H1 (cell line): ENCODE data around the gene CNPY4. TPM values are rescaled to one million over a fixed set of nuclear protein-coding genes. Genes with fewer than 3 reads are reported as not detected.

ENCODE experiments used
- CTCF ChIA-PET: fragments of 300-600 bp; sonication (Branson Sonifier 250); formaldehyde crosslinking; loops from one replicate; lab custom pipeline; 2021; ENCODE audit not compliant: partially characterized antibody; lab: Charles Lee
- POLR2A ChIA-PET: fragments of 300-600 bp; sonication (Branson Sonifier 250); formaldehyde crosslinking; loops from one replicate; lab custom pipeline; 2021; ENCODE audit warnings: inconsistent platforms; ENCODE audit not compliant: partially characterized antibody; lab: Charles Lee
- DNase-seq, 2 experiments: peaks; one replicate each; pipeline versions ENCODE4 v3.0.0 to v3.0.0-alpha.2; 2010 to 2022; ENCODE audit warnings: low spot score in 2 of 2, low read depth in 1 of 2, mixed read lengths in 1 of 2
- FAIRE-seq: peaks from 2 replicates; lab custom pipeline; 2011; peaks lifted over from hg19 to GRCh38; lab: Jason Lieb, UNC
- H2AFZ ChIP-seq: 2 replicates; pipeline ENCODE4 v1.8.1; 2012; ENCODE audit warnings: low read length, inconsistent platforms
- H2AK5ac ChIP-seq: 2 replicates; pipeline ENCODE4 v1.6.1; 2013; ENCODE audit warnings: low read depth, low read length
- H2BK120ac ChIP-seq: replicated peaks from 2 replicates; pipeline ENCODE3; 2013; ENCODE audit warnings: low read depth, low read length, inconsistent platforms
- H2BK12ac ChIP-seq: 2 replicates; pipeline ENCODE4 v1.6.1; 2013; ENCODE audit warnings: low read depth, low read length
- H2BK15ac ChIP-seq: 2 replicates; pipeline ENCODE4 v1.6.1; 2013; ENCODE audit warnings: low read length
- H2BK20ac ChIP-seq: 2 replicates; pipeline ENCODE4 v1.6.1; 2013; ENCODE audit warnings: low read length
- H2BK5ac ChIP-seq: 2 replicates; pipeline ENCODE4 v1.6.1; 2013; ENCODE audit warnings: low read depth, low read length
- H3K14ac ChIP-seq: 2 replicates; pipeline ENCODE4 v1.6.1; 2013; ENCODE audit warnings: inconsistent platforms; ENCODE audit not compliant: insufficient read length
- H3K18ac ChIP-seq: 2 replicates; pipeline ENCODE4 v1.6.1; 2013; ENCODE audit warnings: low read length; ENCODE audit errors: extremely low read depth
- H3K23ac ChIP-seq: 2 replicates; pipeline ENCODE4 v1.6.1; 2013; ENCODE audit warnings: inconsistent platforms; ENCODE audit not compliant: insufficient read length
- H3K23me2 ChIP-seq: 2 replicates; pipeline ENCODE4 v1.6.1; 2013; ENCODE audit warnings: low read depth, low read length
- H3K27ac ChIP-seq: 2 replicates; pipeline ENCODE4 v1.6.1; 2011; ENCODE audit warnings: low read depth, low read length, inconsistent platforms
- H3K27me3 ChIP-seq, 4 experiments: replicated peaks in 1 of 4; 1 replicate in 1 of 4; 2 replicates in 3 of 4; pipeline versions ENCODE4 v1.6.1 to v1.8.1; 2011 to 2013; ENCODE audit warnings: low read length in 3 of 4, mild to moderate bottlenecking in 3 of 4, inconsistent platforms in 2 of 4, mixed read lengths in 2 of 4, moderate library complexity in 1 of 4; ENCODE audit not compliant: control insufficient read depth in 3 of 4, insufficient read depth in 3 of 4; ENCODE audit errors: extremely low read depth in 1 of 4
- H3K36me3 ChIP-seq, 4 experiments: 2 replicates each; pipeline versions ENCODE4 v1.6.1 to v1.8.1; 2011 to 2013; ENCODE audit warnings: mild to moderate bottlenecking in 4 of 4, low read length in 3 of 4, moderate library complexity in 2 of 4, control low read depth in 1 of 4, inconsistent platforms in 1 of 4; ENCODE audit not compliant: insufficient read depth in 4 of 4, control insufficient read depth in 2 of 4
- H3K4ac ChIP-seq: replicated peaks from 2 replicates; pipeline ENCODE3; 2013; ENCODE audit warnings: low read length, low read depth, mixed read lengths, inconsistent platforms; ENCODE audit not compliant: insufficient read length
- H3K4me1 ChIP-seq, 4 experiments: replicated peaks in 1 of 4; 1 replicate in 1 of 4; 2 replicates in 3 of 4; pipeline versions ENCODE4 v1.6.1 to v1.8.1; 2011 to 2013; ENCODE audit warnings: low read length in 3 of 4, inconsistent platforms in 2 of 4, mixed read lengths in 1 of 4; ENCODE audit not compliant: insufficient read depth in 4 of 4, control insufficient read depth in 3 of 4
- H3K4me2 ChIP-seq, 2 experiments: 2 replicates each; pipeline versions ENCODE4 v1.6.1 to v1.8.1; 2011 to 2013; ENCODE audit warnings: low read depth in 2 of 2, low read length in 2 of 2, control low read depth in 1 of 2, inconsistent platforms in 1 of 2, mild to moderate bottlenecking in 1 of 2; ENCODE audit not compliant: insufficient read depth in 1 of 2
- H3K4me3 ChIP-seq, 4 experiments: fragments of 200-600, 300-600 bp in 1 of 4; sonication (generic), shearing (Covaris generic), sonication (Bioruptor Twin) in 1 of 4; 2 replicates each; pipeline versions ENCODE4 v1.5.1 to v1.8.1; 2011 to 2016; ENCODE audit warnings: low read length in 4 of 4, low read depth in 3 of 4, control low read depth in 2 of 4, inconsistent platforms in 2 of 4, mild to moderate bottlenecking in 2 of 4, mixed read lengths in 1 of 4, moderate library complexity in 1 of 4; ENCODE audit not compliant: insufficient read depth in 2 of 4; ENCODE audit errors: extremely low read depth in 1 of 4
- H3K56ac ChIP-seq: replicated peaks from 2 replicates; pipeline ENCODE3; 2013; ENCODE audit warnings: low read depth, mild to moderate bottlenecking, mixed read lengths, low read length, inconsistent platforms; ENCODE audit not compliant: insufficient read length
- H3K79me1 ChIP-seq: 2 replicates; pipeline ENCODE4 v1.6.1; 2013; ENCODE audit warnings: low read depth, low read length, control low read depth
- H3K79me2 ChIP-seq, 2 experiments: 2 replicates each; pipeline versions ENCODE4 v1.6.1 to v1.8.1; 2012 to 2013; ENCODE audit warnings: low read length in 2 of 2, mild to moderate bottlenecking in 2 of 2, inconsistent platforms in 1 of 2; ENCODE audit not compliant: insufficient read depth in 2 of 2, control insufficient read depth in 1 of 2
- H3K9ac ChIP-seq, 4 experiments: replicated peaks in 1 of 4; 1 replicate in 1 of 4; 2 replicates in 3 of 4; pipeline versions ENCODE4 v1.6.1 to v1.8.1; 2011 to 2013; ENCODE audit warnings: low read depth in 3 of 4, low read length in 3 of 4, control low read depth in 2 of 4, mild to moderate bottlenecking in 2 of 4, moderate library complexity in 2 of 4, inconsistent platforms in 1 of 4; ENCODE audit errors: extremely low read depth in 1 of 4
- H3K9me3 ChIP-seq, 2 experiments: 2 replicates each; pipeline versions ENCODE4 v1.6.1 to v1.8.1; 2012 to 2013; ENCODE audit warnings: mild to moderate bottlenecking in 2 of 2, moderate library complexity in 2 of 2, control low read depth in 1 of 2, inconsistent platforms in 1 of 2, low read depth in 1 of 2, low read length in 1 of 2, mixed read lengths in 1 of 2; ENCODE audit not compliant: insufficient read depth in 2 of 2
- H4K20me1 ChIP-seq, 2 experiments: replicated peaks in 1 of 2; 2 replicates each; pipeline versions ENCODE3 to v1.8.1; 2011 to 2013; ENCODE audit warnings: inconsistent platforms in 2 of 2, low read length in 2 of 2, mild to moderate bottlenecking in 1 of 2; ENCODE audit not compliant: insufficient read depth in 2 of 2, control insufficient read depth in 1 of 2
- H4K5ac ChIP-seq: 2 replicates; pipeline ENCODE4 v1.6.1; 2013; ENCODE audit warnings: low read length, low read depth, mixed read lengths, inconsistent platforms; ENCODE audit not compliant: insufficient read length
- H4K8ac ChIP-seq: 2 replicates; pipeline ENCODE4 v1.8.0; 2013; ENCODE audit warnings: mild to moderate bottlenecking, moderate library complexity, low read length, inconsistent platforms; ENCODE audit not compliant: insufficient read depth; ENCODE audit errors: extremely low read depth
- H4K91ac ChIP-seq: replicated peaks from 2 replicates; pipeline ENCODE3; 2013; ENCODE audit warnings: low read length, mixed read lengths, inconsistent platforms; ENCODE audit not compliant: insufficient read length
- ASH2L ChIP-seq: fragments of 200-600, 300-600 bp; sonication (generic); IDR thresholded peaks from one replicate; pipeline ENCODE4 v1.7.1; 2017; ENCODE audit warnings: low read length
- BRCA1 ChIP-seq: IDR thresholded peaks from 2 replicates; pipeline ENCODE4 v1.6.1; 2012; ENCODE audit warnings: low read depth, low read length, improper control_type of control experiment
- EZH2 ChIP-seq: fragments of 200-600 bp; sonication (generic); IDR thresholded peaks from 2 replicates; pipeline ENCODE4 v1.7.1; 2012; ENCODE audit warnings: low read depth, mild to moderate bottlenecking, moderate library complexity, low read length, inconsistent platforms; ENCODE audit not compliant: severe bottlenecking
- NANOG ChIP-seq: IDR thresholded peaks from 2 replicates; pipeline ENCODE4 v1.6.1; 2011; ENCODE audit warnings: low read length, low read depth, mild to moderate bottlenecking, inconsistent platforms; ENCODE audit not compliant: insufficient read depth, poor library complexity, severe bottlenecking
- PHF8 ChIP-seq: fragments of 200-600 bp; sonication (generic); conservative IDR thresholded peaks from 2 replicates; pipeline ENCODE4 v1.7.1; 2012; ENCODE audit warnings: low read depth, mild to moderate bottlenecking, inconsistent platforms, low read length, moderate library complexity
- POLR2A ChIP-seq, 2 experiments: IDR thresholded peaks; 1 replicate in 1 of 2; 2 replicates in 1 of 2; pipeline ENCODE4 v1.6.1; 2011; ENCODE audit warnings: low read depth in 2 of 2, low read length in 2 of 2, mild to moderate bottlenecking in 2 of 2; ENCODE audit errors: control extremely low read depth in 1 of 2
- POLR2AphosphoS5 ChIP-seq: IDR thresholded peaks from 2 replicates; pipeline ENCODE4 v1.6.1; 2011; ENCODE audit warnings: low read depth, low read length
- RFX5 ChIP-seq: IDR thresholded peaks from 2 replicates; pipeline ENCODE4 v1.6.1; 2011; ENCODE audit warnings: low read depth, low read length, improper control_type of control experiment, borderline replicate concordance
- SIRT6 ChIP-seq: IDR thresholded peaks from one replicate; pipeline ENCODE4 v1.7.1; 2012; ENCODE audit warnings: low read length, inconsistent platforms
- TAF7 ChIP-seq: optimal IDR thresholded peaks from 2 replicates; pipeline ENCODE3; 2011; ENCODE audit warnings: low read depth, mild to moderate bottlenecking, inconsistent platforms, low read length, moderate library complexity, borderline replicate concordance
- TBP ChIP-seq: IDR thresholded peaks from 2 replicates; pipeline ENCODE4 v1.6.1; 2011; ENCODE audit warnings: low read depth, low read length, improper control_type of control experiment
- YY1 ChIP-seq: IDR thresholded peaks from 2 replicates; pipeline ENCODE4 v1.6.1; 2011; ENCODE audit warnings: low read depth, mild to moderate bottlenecking, low read length
- WGBS, 2 experiments: shearing (Covaris generic) in 1 of 2; methylation state at CpG; one replicate each; pipeline versions ENCODE4 v1.1.6 to v1.1.7; 2013 to 2015; ENCODE audit warnings: low lambda C conversion rate in 2 of 2, mixed read lengths in 2 of 2, inconsistent platforms in 1 of 2, low coverage in 1 of 2, missing lambda C conversion rate in 1 of 2; ENCODE audit not compliant: insufficient replicate concordance in 2 of 2, insufficient coverage in 1 of 2, insufficient read length in 1 of 2; ENCODE audit errors: extremely low coverage in 1 of 2, missing lambda C conversion rate in 1 of 2; 5-methylcytosine and 5-hydroxymethylcytosine counted together
- polyA plus RNA-seq, 7 experiments: library from polyadenylated mRNA; depleted of rRNA in 3 of 7; stranded (reverse) in 5 of 7; unstranded in 2 of 7; fragments of >200 nt in 5 of 7; fragments of 200-250 nt in 2 of 7; gene quantifications; 1 replicate in 5 of 7; 2 replicates in 1 of 7; 4 replicates in 1 of 7; pipeline versions ENCODE4 v1.2.1 to v1.2.3, GENCODE V29; 2011 to 2013; ENCODE audit warnings: missing spikeins in 2 of 7, mixed read lengths in 2 of 7
- total RNA-seq: library from RNA; stranded (reverse); fragmentation: NEBNext Ultra II Directional; extraction: Animal tissue kit (Norgen Biotek cat#: 25700); gene quantifications from 2 replicates; pipeline ENCODE4 v1.2.1, GENCODE V29; 2021
- TF ChIP-seq, protein P1 (sequence below): IDR thresholded peaks from 2 replicates; pipeline ENCODE4 v1.6.1; 2012; ENCODE audit warnings: inconsistent platforms

Gene CNPY4
- total and polyA plus RNA-seq, 2 of the 8 experiments (the other 6 are each of a cell fraction or from before 2014, with no cell fraction given): 10.2 to 15.3 TPM

DNA sequence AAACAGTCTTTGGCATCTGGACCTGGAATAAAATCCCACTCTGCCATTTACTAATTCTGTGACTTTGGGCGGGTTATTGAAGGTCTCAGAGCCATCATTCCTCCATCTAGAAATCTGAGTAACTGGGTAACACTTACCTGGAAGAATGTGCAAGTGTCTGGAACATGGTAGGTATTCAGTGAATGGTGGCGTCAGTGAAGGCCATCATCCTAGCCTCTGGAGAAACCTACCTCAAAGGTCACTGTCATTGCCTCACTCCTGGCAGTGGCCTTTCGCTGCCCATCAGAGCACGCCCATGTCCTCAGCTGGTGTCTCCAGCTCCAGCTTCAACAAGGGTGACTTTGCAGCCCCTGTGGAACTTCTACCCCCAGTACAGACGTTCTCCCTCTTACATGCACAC is 44.4 kb downstream of the CNPY4 start:
- H3K27me3 ChIP-seq: peaks cover 0 to 10% (median 2%) of the 10 kb centered on the region in 4 experiments; a peak in 1 of 7 replicates
- H3K9ac ChIP-seq: no peak overlapping the region
- H3K27ac ChIP-seq: no peak overlapping the region
- FAIRE-seq (no peak), DNase-seq (no peak)
- no peak overlapping the region for H2AFZ ChIP-seq
- H3K4me3 ChIP-seq: no peak overlapping the region
- H3K14ac ChIP-seq: no peak overlapping the region
- no peak overlapping the region for H4K5ac ChIP-seq
- H3K79me1 ChIP-seq: no peaks in the 10 kb centered on the region; the same call in 1 of the 2 replicates
- no peak overlapping the region; the same call in 1 of the 2 replicates for H2BK12ac ChIP-seq
- H4K20me1 ChIP-seq: no peaks in the 10 kb centered on the region
- no peaks in the 10 kb centered on the region for H3K36me3 ChIP-seq
- H3K79me2 ChIP-seq: no peaks in the 10 kb centered on the region
- POLR2A ChIA-PET: interaction anchor here (11.0 kb wide), 1 partner anchor 7 kb away, joined by 145 read pairs; the partner anchor contains the start of gene TRAPPC14
- no peak overlapping the region for H4K8ac ChIP-seq
- H3K4ac ChIP-seq: no peak overlapping the region
- WGBS, 2 experiments: 86% methylated on average over 5 of the region's 5 CpGs; no CpG with 5 or more reads in 1 of the 2 experiments
- no peak overlapping the region for H3K56ac ChIP-seq
- no peak overlapping the region for H2BK120ac ChIP-seq
- no peak overlapping the region for H3K23ac ChIP-seq
- no peak overlapping the region for H2AK5ac ChIP-seq
- H3K4me1 ChIP-seq: peaks cover 5 to 15% (median 7%) of the 10 kb centered on the region in 4 experiments
- no peaks in the 10 kb centered on the region for H3K9me3 ChIP-seq
- no peak overlapping the region for H3K4me2 ChIP-seq
- peak overlapping the region; percentile 3 for H4K91ac ChIP-seq
- H2BK20ac ChIP-seq: no peak overlapping the region; the same call in 1 of the 2 replicates
- CTCF ChIA-PET: interaction anchor here (0.9 to 11.2 kb wide), 2 partner anchors 32 to 54 kb away, joined by 4 to 94 read pairs; no protein-coding TSS in a partner anchor
- H3K18ac ChIP-seq: no peak overlapping the region
- no peak overlapping the region for H2BK5ac ChIP-seq
- H3K23me2 ChIP-seq: peaks cover 6% of the 10 kb centered on the region; the same call in 1 of the 2 replicates
- H2BK15ac ChIP-seq: no peak overlapping the region
- TF ChIP-seq RFX5 (no peak), TBP (no peak), SIRT6 (no peak), NANOG (no peak), POLR2A (IDR thresholded peaks at IDR 0.05; ENCODE audit: control extremely low read depth in 1 of 2, low read depth in 2 of 2, low read length in 2 of 2) (no peak), EZH2 (no peak), BRCA1 (no peak), POLR2AphosphoS5 (no peak), TAF7 (no peak), YY1 (no peak), PHF8 (no peak), ASH2L (no peak)
- TF ChIP-seq, protein P1, sequence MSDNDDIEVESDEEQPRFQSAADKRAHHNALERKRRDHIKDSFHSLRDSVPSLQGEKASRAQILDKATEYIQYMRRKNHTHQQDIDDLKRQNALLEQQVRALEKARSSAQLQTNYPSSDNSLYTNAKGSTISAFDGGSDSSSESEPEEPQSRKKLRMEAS: no peak
